ENCODE data around the gene COQ2. TPM values are rescaled to one million over a fixed set of nuclear protein-coding genes. Genes with fewer than 3 reads are reported as not detected.

Gene COQ2
- polyA plus RNA-seq, 1 donor (not counting 4 experiments of a cell fraction or from before 2014, with no cell fraction given): 29.1 TPM

GRCh38 chr4:83231620-83232076 is 53.0 kb downstream of the COQ2 start:
- Histone ChIP-seq H3K36me3 (ENCODE audit: control insufficient read depth in 2 of 2, extremely low read depth in 1 of 2, insufficient read depth in 2 of 2, low read length in 2 of 2) (no peaks in the 10 kb centered on the region), H3K79me2 (ENCODE audit: control insufficient read depth, insufficient read depth, low read length) (no peaks in the 10 kb centered on the region), H3K4me3 (ENCODE audit: control insufficient read depth in 2 of 3, extremely low read depth in 1 of 3, insufficient read depth in 2 of 3, low read depth in 1 of 3, low read length in 3 of 3) (no peak overlapping the region), H3K9ac (ENCODE audit: control insufficient read depth, extremely low read depth, insufficient read depth, low read length) (no peak overlapping the region), H3K4me2 (ENCODE audit: control insufficient read depth, extremely low read depth, insufficient read depth, low read depth, low read length) (no peak overlapping the region), H3K9me1 (ENCODE audit: control insufficient read depth, extremely low read depth, insufficient read depth, low read length) (no peaks in the 10 kb centered on the region), H3K27me3 (ENCODE audit: control insufficient read depth, extremely low read depth, insufficient read depth, low read length) (no peaks in the 10 kb centered on the region), H2AFZ (ENCODE audit: control insufficient read depth, low read length) (no peak overlapping the region), H3K9me3 (ENCODE audit: control insufficient read depth, low read depth, low read length) (no peaks in the 10 kb centered on the region), H3K4me1 (ENCODE audit: control insufficient read depth, extremely low read depth, insufficient read depth, low read length) (peaks cover 12% of the 10 kb centered on the region), H3K27ac (ENCODE audit: control insufficient read depth, insufficient read depth, low read length) (no peak overlapping the region), H4K20me1 (ENCODE audit: control insufficient read depth, extremely low read depth, insufficient read depth, low read length) (no peaks in the 10 kb centered on the region)
- dilution Hi-C loops (cut with MboI; ENCODE audit: extremely low pct_ligation_motif_present, low sequenced_read_pairs): no loop called here
- DNase-seq (ENCODE audit: low read depth, low spot score) (no peak), FAIRE-seq (peak; percentile 94)
- no peak for TF ChIP-seq EZH2 (IDR thresholded peaks at IDR 0.05; ENCODE audit: low read length)
- TF ChIP-seq, protein P1, sequence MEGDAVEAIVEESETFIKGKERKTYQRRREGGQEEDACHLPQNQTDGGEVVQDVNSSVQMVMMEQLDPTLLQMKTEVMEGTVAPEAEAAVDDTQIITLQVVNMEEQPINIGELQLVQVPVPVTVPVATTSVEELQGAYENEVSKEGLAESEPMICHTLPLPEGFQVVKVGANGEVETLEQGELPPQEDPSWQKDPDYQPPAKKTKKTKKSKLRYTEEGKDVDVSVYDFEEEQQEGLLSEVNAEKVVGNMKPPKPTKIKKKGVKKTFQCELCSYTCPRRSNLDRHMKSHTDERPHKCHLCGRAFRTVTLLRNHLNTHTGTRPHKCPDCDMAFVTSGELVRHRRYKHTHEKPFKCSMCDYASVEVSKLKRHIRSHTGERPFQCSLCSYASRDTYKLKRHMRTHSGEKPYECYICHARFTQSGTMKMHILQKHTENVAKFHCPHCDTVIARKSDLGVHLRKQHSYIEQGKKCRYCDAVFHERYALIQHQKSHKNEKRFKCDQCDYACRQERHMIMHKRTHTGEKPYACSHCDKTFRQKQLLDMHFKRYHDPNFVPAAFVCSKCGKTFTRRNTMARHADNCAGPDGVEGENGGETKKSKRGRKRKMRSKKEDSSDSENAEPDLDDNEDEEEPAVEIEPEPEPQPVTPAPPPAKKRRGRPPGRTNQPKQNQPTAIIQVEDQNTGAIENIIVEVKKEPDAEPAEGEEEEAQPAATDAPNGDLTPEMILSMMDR (optimal IDR thresholded peaks at IDR 0.05 in 1 of 3, IDR thresholded peaks at IDR 0.05 in 1 of 3, conservative IDR thresholded peaks at IDR 0.05 in 1 of 3; ENCODE audit: extremely low read depth in 1 of 3, insufficient read depth in 2 of 3, low read length in 3 of 3): no peak

DNA sequence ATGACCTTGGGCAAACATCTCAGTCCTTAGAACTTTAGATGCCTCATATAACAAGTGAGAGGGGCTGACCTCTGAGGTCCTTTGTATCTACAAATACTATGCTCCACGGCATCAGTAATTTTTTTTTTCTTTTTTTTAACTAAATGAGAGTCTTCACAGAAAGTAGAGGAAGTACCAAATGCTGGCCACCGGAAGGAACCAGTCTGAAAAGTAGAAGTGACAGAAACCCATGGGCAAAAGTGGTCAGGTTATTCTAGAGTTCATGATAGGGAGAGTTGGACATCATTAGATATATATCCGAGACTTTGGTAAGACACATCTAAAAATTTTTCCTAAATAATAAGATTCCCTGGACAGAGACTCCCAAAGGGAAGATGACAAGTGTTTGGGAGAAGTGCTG is 53.7 kb downstream of the COQ2 start:
- Histone ChIP-seq H3K4me2 (ENCODE audit: control insufficient read depth, extremely low read depth, insufficient read depth, low read depth, low read length) (no peak overlapping the region), H4K20me1 (ENCODE audit: control insufficient read depth, extremely low read depth, insufficient read depth, low read length) (no peaks in the 10 kb centered on the region), H3K4me3 (ENCODE audit: control insufficient read depth in 2 of 3, extremely low read depth in 1 of 3, insufficient read depth in 2 of 3, low read depth in 1 of 3, low read length in 3 of 3) (no peak overlapping the region), H3K9me1 (ENCODE audit: control insufficient read depth, extremely low read depth, insufficient read depth, low read length) (no peaks in the 10 kb centered on the region), H2AFZ (ENCODE audit: control insufficient read depth, low read length) (no peak overlapping the region), H3K27me3 (ENCODE audit: control insufficient read depth, extremely low read depth, insufficient read depth, low read length) (no peaks in the 10 kb centered on the region), H3K36me3 (ENCODE audit: control insufficient read depth in 2 of 2, extremely low read depth in 1 of 2, insufficient read depth in 2 of 2, low read length in 2 of 2) (no peaks in the 10 kb centered on the region), H3K9ac (ENCODE audit: control insufficient read depth, extremely low read depth, insufficient read depth, low read length) (no peak overlapping the region), H3K27ac (ENCODE audit: control insufficient read depth, insufficient read depth, low read length) (no peak overlapping the region), H3K9me3 (ENCODE audit: control insufficient read depth, low read depth, low read length) (no peaks in the 10 kb centered on the region), H3K79me2 (ENCODE audit: control insufficient read depth, insufficient read depth, low read length) (no peaks in the 10 kb centered on the region), H3K4me1 (ENCODE audit: control insufficient read depth, extremely low read depth, insufficient read depth, low read length) (peaks cover 12% of the 10 kb centered on the region)
- no peak for DNase-seq (ENCODE audit: low read depth, low spot score)
- no peak for TF ChIP-seq EZH2 (IDR thresholded peaks at IDR 0.05; ENCODE audit: low read length)
- TF ChIP-seq, protein P1 (optimal IDR thresholded peaks at IDR 0.05 in 1 of 3, IDR thresholded peaks at IDR 0.05 in 1 of 3, conservative IDR thresholded peaks at IDR 0.05 in 1 of 3; ENCODE audit: extremely low read depth in 1 of 3, insufficient read depth in 2 of 3, low read length in 3 of 3): no peak
- no peak for FAIRE-seq
- dilution Hi-C loops (cut with MboI; ENCODE audit: extremely low pct_ligation_motif_present, low sequenced_read_pairs): no loop called here
